GM12878 (cell line): ENCODE measurements around the gene KRT10. TPM values are rescaled to one million over a fixed set of nuclear protein-coding genes. Genes with fewer than 3 reads are reported as not detected.

Experiments used
- ATAC-seq: fragments of 200-7000 bp; cut with Tn5 transposase; 3 replicates; pipeline ENCODE4 v1.9.1; 2020; ENCODE audit warnings: mild to moderate bottlenecking, moderate library complexity
- BruUV-seq: library from RNA; stranded (reverse); fragments of 400-500 nt; replicated peaks from 2 replicates; lab custom pipeline; 2021; lab: Mats Ljungman, UMichigan
- CTCF ChIA-PET: fragments of 300-600 bp; sonication (Branson Sonifier 250); formaldehyde crosslinking; extraction: SDS; loops from one replicate; lab custom pipeline; 2021; ENCODE audit warnings: inconsistent platforms; lab: Yijun Ruan, JAX
- POLR2A ChIA-PET: fragments of 350-600 bp; formaldehyde crosslinking; extraction: SDS; loops from one replicate; lab custom pipeline; 2021; ENCODE audit warnings: inconsistent platforms; lab: Charles Lee
- RAD21 ChIA-PET: fragments of 300-600 bp; sonication (Branson Sonifier 250); formaldehyde crosslinking; loops from one replicate; lab custom pipeline; 2023; ENCODE audit warnings: antibody characterized with exemption; ENCODE audit not compliant: unreplicated experiment; lab: Charles Lee
- SMC1A ChIA-PET: fragments of 300-600 bp; sonication (Branson Sonifier 250); formaldehyde crosslinking; loops from one replicate; lab custom pipeline; 2023; ENCODE audit not compliant: unreplicated experiment, uncharacterized antibody; lab: Charles Lee
- DNase-seq: peaks from one replicate; pipeline ENCODE4 v3.0.0-alpha.2; 2011; ENCODE audit warnings: low read depth, low spot score
- FAIRE-seq: peaks from 3 replicates; lab custom pipeline; 2011; peaks lifted over from hg19 to GRCh38; lab: Jason Lieb, UNC
- H2AFZ ChIP-seq: 2 replicates; pipeline ENCODE4 v1.6.0; 2011; ENCODE audit warnings: low read depth, low read length, control low read depth; ENCODE audit not compliant: control insufficient read depth
- H3K27ac ChIP-seq: 2 replicates; pipeline ENCODE4 v1.5.1; 2011; ENCODE audit warnings: control low read depth; ENCODE audit not compliant: control insufficient read depth, insufficient read depth
- H3K27me3 ChIP-seq, 2 experiments: replicated peaks in 1 of 2; 2 replicates each; pipeline versions ENCODE4 v1.6.0 to v1.6.1; 2011; ENCODE audit warnings: low read length in 1 of 2; ENCODE audit not compliant: control insufficient read depth in 2 of 2, insufficient read depth in 2 of 2
- H3K36me3 ChIP-seq, 2 experiments: 2 replicates each; pipeline ENCODE4 v1.5.1; 2011; ENCODE audit warnings: low read length in 1 of 2; ENCODE audit not compliant: control insufficient read depth in 2 of 2, insufficient read depth in 2 of 2
- H3K4me1 ChIP-seq: 2 replicates; pipeline ENCODE4 v1.6.1; 2011; ENCODE audit warnings: mild to moderate bottlenecking, low read length, moderate library complexity, mixed read lengths; ENCODE audit not compliant: control insufficient read depth, insufficient read depth
- H3K4me2 ChIP-seq: 2 replicates; pipeline ENCODE4 v1.6.0; 2011; ENCODE audit warnings: control low read depth; ENCODE audit not compliant: control insufficient read depth, insufficient read depth
- H3K4me3 ChIP-seq: fragments of 200-600 bp; sonication (generic); 2 replicates; pipeline ENCODE4 v1.5.1; 2016
- H3K79me2 ChIP-seq: 2 replicates; pipeline ENCODE4 v1.6.0; 2011; ENCODE audit warnings: low read length; ENCODE audit not compliant: control insufficient read depth, insufficient read depth
- H3K9ac ChIP-seq: 2 replicates; pipeline ENCODE4 v1.8.0; 2011; ENCODE audit warnings: low read length, control low read depth, mixed read lengths; ENCODE audit not compliant: control insufficient read depth, insufficient read depth
- H3K9me3 ChIP-seq: replicated peaks from 3 replicates; pipeline ENCODE4 v1.5.1; 2011; ENCODE audit warnings: mild to moderate bottlenecking, low read length; ENCODE audit not compliant: control insufficient read depth, insufficient read depth
- H4K20me1 ChIP-seq: 2 replicates; pipeline ENCODE4 v1.6.0; 2011; ENCODE audit not compliant: control insufficient read depth, insufficient read depth
- ATF7 ChIP-seq: fragments of 450-650 bp; IDR thresholded peaks from 2 replicates; pipeline ENCODE4 v1.6.1; 2016; ENCODE audit warnings: low read depth, mild to moderate bottlenecking
- CEBPB ChIP-seq, 2 experiments: fragments of 150-350 bp in 1 of 2; IDR thresholded peaks; 2 replicates each; pipeline ENCODE4 v1.6.1; 2012 to 2014; ENCODE audit warnings: low read depth in 2 of 2, low read length in 2 of 2, borderline replicate concordance in 1 of 2, inconsistent platforms in 1 of 2
- FOS ChIP-seq: IDR thresholded peaks from 3 replicates; pipeline ENCODE4 v1.6.1; 2011; ENCODE audit warnings: borderline replicate concordance; ENCODE audit not compliant: insufficient read length; ENCODE audit errors: extremely low read depth
- IKZF2 ChIP-seq, 2 experiments: fragments of 450-650 bp; IDR thresholded peaks; 2 replicates each; pipeline ENCODE4 v1.6.1; 2017; ENCODE audit warnings: mild to moderate bottlenecking in 2 of 2, moderate library complexity in 2 of 2
- JUNB ChIP-seq: IDR thresholded peaks from 2 replicates; pipeline ENCODE4 v1.6.1; 2016; ENCODE audit warnings: antibody characterized with exemption, mild to moderate bottlenecking
- MTA2 ChIP-seq: fragments of 450-650 bp; IDR thresholded peaks from 2 replicates; pipeline ENCODE4 v1.6.1; 2016; ENCODE audit warnings: low read depth, mild to moderate bottlenecking, moderate library complexity
- NFXL1 ChIP-seq: fragments of 450-650 bp; IDR thresholded peaks from 2 replicates; pipeline ENCODE4 v1.6.1; 2017; ENCODE audit warnings: antibody characterized with exemption, mild to moderate bottlenecking, borderline replicate concordance
- PAX8 ChIP-seq: fragments of 450-650 bp; IDR thresholded peaks from 2 replicates; pipeline ENCODE4 v1.6.1; 2017; ENCODE audit warnings: mild to moderate bottlenecking, moderate library complexity
- POLR2A ChIP-seq: IDR thresholded peaks from 2 replicates; pipeline ENCODE4 v1.6.1; 2011; ENCODE audit warnings: low read depth, mild to moderate bottlenecking, low read length
- TAF1 ChIP-seq: IDR thresholded peaks from 2 replicates; pipeline ENCODE4 v1.6.1; 2011; ENCODE audit warnings: mild to moderate bottlenecking, low read depth, low read length, borderline replicate concordance
- ZNF622 ChIP-seq: fragments of 450-650 bp; IDR thresholded peaks from 2 replicates; pipeline ENCODE4 v1.6.1; 2017; ENCODE audit warnings: mild to moderate bottlenecking, inconsistent platforms
- WGBS: methylation state at CpG from one replicate; pipeline ENCODE4 v1.1.6; 2016; ENCODE audit warnings: low lambda C conversion rate; ENCODE audit not compliant: insufficient replicate concordance, insufficient coverage; ENCODE audit errors: missing lambda C conversion rate; 5-methylcytosine and 5-hydroxymethylcytosine counted together
- in situ Hi-C: fragments of 300-500 bp; cut with MboI; formaldehyde crosslinking; loops from 9 replicates; pipeline ENCODE4 v1.14.3; 2018; ENCODE audit warnings: mixed read lengths
- intact Hi-C: fragments of 100-400 bp; cut with micrococcal nuclease; formaldehyde crosslinking; loops from one replicate; pipeline ENCODE4 v1.14.2; 2022; ENCODE audit not compliant: unreplicated experiment
- polyA plus RNA-seq, 11 experiments: library from polyadenylated mRNA; depleted of rRNA in 4 of 11; unstranded in 6 of 11; stranded (reverse) in 5 of 11; fragments of >200 nt; fragmentation: Nextera tagmentation in 4 of 11; fragmentation: Illumina TruSeq in 1 of 11; extraction: Ambion mirVana in 4 of 11; extraction: Trizol in 1 of 11; gene quantifications; 1 replicate in 1 of 11; 2 replicates in 10 of 11; pipeline versions ENCODE4 v1.2.1 to v1.2.3, GENCODE V29; 2011 to 2016; ENCODE audit warnings: inconsistent platforms in 2 of 11, missing spikeins in 2 of 11, low read depth in 1 of 11
- total RNA-seq, 4 experiments: library from RNA; depleted of rRNA in 3 of 4; stranded (reverse); fragments of >200 nt in 3 of 4; fragmentation: Illumina TruSeq in 1 of 4; extraction: Trizol in 1 of 4; gene quantifications; 2 replicates each; pipeline versions ENCODE4 v1.2.1 to v1.2.3, GENCODE V29; 2013 to 2021

KRT10 gene
- total and polyA plus RNA-seq, 10 of the 15 experiments (the other 5 are each of a cell fraction or from before 2014, with no cell fraction given), result 10.8 to 98.5 (median 23.9) TPM

- H4K20me1 ChIP-seq, result no peaks in the 10 kb centered on the region
- 51% methylated on average over 2 of the region's 2 CpGs for WGBS
- FAIRE-seq, result no peak
- H3K36me3 ChIP-seq, result no peaks in the 10 kb centered on the region
- CTCF ChIA-PET, result interaction anchor here (0.6 to 1.2 kb wide), 3 partner anchors 129 to 755 kb away, joined by 3 to 4 read pairs (median 3); partner anchors contain the start of gene KRT222
- RAD21 ChIA-PET, result interaction anchor here (0.6 to 1.3 kb wide), 3 partner anchors 24 to 179 kb away, joined by 3 to 5 read pairs (median 4); no protein-coding TSS in a partner anchor
- peaks cover 2 to 9% of the 10 kb centered on the region in 2 experiments; a peak in 1 of 4 replicates for H3K27me3 ChIP-seq
- no peak for TF ChIP-seq CEBPB (IDR thresholded peaks at IDR 0.05; ENCODE audit: borderline replicate concordance in 1 of 2, low read depth in 2 of 2, low read length in 2 of 2)
- no peak for TF ChIP-seq FOS
- peak; percentile 85 for TF ChIP-seq MTA2
- 0 out of 2 replicates have a peak, but pooled peaks have one; percentile 17 for TF ChIP-seq JUNB
- no peak overlapping the region for H2AFZ ChIP-seq
- H3K9ac ChIP-seq, result no peak overlapping the region
- POLR2A ChIA-PET, result no interaction called here
- no peak overlapping the region for H3K27ac ChIP-seq
- DNase-seq, result no peak
- no TSS peak for BruUV-seq
- intact Hi-C loops, result loop anchor here (10.0 kb wide), 1 partner anchor 250 kb away; no protein-coding TSS in a partner anchor
- in situ Hi-C loops, result no loop called here
- H3K79me2 ChIP-seq, result no peaks in the 10 kb centered on the region
- no peaks in the 10 kb centered on the region for H3K4me1 ChIP-seq
- H3K4me3 ChIP-seq, result no peak overlapping the region
- H3K9me3 ChIP-seq, result no peaks in the 10 kb centered on the region
- no peak overlapping the region for H3K4me2 ChIP-seq
- SMC1A ChIA-PET, result interaction anchor here (0.6 to 1.0 kb wide), 3 partner anchors 13 to 170 kb away, joined by 3 read pairs; no protein-coding TSS in a partner anchor
- ATAC-seq, result peak; percentile 74
These were observed 27.9 kb downstream of the KRT10 start for GRCh38 chr17:40794466-40794865.

GRCh38 chr17:40793832-40794231 lies 28.6 kb downstream of the KRT10 start:
- no peak for FAIRE-seq
- SMC1A ChIA-PET, result interaction anchor here (0.6 to 1.0 kb wide), 6 partner anchors 9 to 169 kb away, joined by 3 to 4 read pairs (median 3); no protein-coding TSS in a partner anchor

More at GRCh38 chr17:40793832-40794231, 28.6 kb downstream of the KRT10 start:
- Histone ChIP-seq H3K9ac (no peak overlapping the region), H3K27ac (no peak overlapping the region), H3K27me3 (peaks cover 2 to 9% of the 10 kb centered on the region in 2 experiments; a peak in 1 of 4 replicates), H3K4me1 (no peaks in the 10 kb centered on the region), H2AFZ (no peak overlapping the region), H4K20me1 (no peaks in the 10 kb centered on the region), H3K9me3 (no peaks in the 10 kb centered on the region), H3K4me3 (no peak overlapping the region), H3K79me2 (no peaks in the 10 kb centered on the region), H3K36me3 (no peaks in the 10 kb centered on the region), H3K4me2 (no peak overlapping the region)
- RAD21 ChIA-PET, result interaction anchor here (1.3 to 3.2 kb wide), 2 partner anchors 25 to 174 kb away, joined by 5 to 18 read pairs; no protein-coding TSS in a partner anchor
- WGBS, result 23% methylated on average over 10 of the region's 10 CpGs
- TF ChIP-seq IKZF2 (IDR thresholded peaks at IDR 0.05), result no peak
- TF ChIP-seq ATF7, result no peak
- no peak for TF ChIP-seq POLR2A
- no peak for TF ChIP-seq ZNF622
- TF ChIP-seq PAX8, result no peak
- TF ChIP-seq TAF1, result no peak
- TF ChIP-seq NFXL1, result no peak
- in situ Hi-C loops (no loop called here), intact Hi-C loops (loop anchor here (10.0 kb wide), 1 partner anchor 249 kb away; no protein-coding TSS in a partner anchor)
- CTCF ChIA-PET, result interaction anchor here (0.6 to 4.3 kb wide), 8 partner anchors 10 to 874 kb away, joined by 3 to 43 read pairs (median 4); partner anchors contain the start of genes KRT222 and SMARCE1
- ATAC-seq, result no peak
- POLR2A ChIA-PET, result no interaction called here
- no TSS peak for BruUV-seq
- DNase-seq, result no peak
